ENCODE measurements around the gene CLDN22. TPM values are rescaled to one million over a fixed set of nuclear protein-coding genes. Genes with fewer than 3 reads are reported as not detected.

Gene CLDN22
- total and polyA plus RNA-seq, 2 donors (not counting 1 experiment from before 2014, with no cell fraction given), result not detected

DNA sequence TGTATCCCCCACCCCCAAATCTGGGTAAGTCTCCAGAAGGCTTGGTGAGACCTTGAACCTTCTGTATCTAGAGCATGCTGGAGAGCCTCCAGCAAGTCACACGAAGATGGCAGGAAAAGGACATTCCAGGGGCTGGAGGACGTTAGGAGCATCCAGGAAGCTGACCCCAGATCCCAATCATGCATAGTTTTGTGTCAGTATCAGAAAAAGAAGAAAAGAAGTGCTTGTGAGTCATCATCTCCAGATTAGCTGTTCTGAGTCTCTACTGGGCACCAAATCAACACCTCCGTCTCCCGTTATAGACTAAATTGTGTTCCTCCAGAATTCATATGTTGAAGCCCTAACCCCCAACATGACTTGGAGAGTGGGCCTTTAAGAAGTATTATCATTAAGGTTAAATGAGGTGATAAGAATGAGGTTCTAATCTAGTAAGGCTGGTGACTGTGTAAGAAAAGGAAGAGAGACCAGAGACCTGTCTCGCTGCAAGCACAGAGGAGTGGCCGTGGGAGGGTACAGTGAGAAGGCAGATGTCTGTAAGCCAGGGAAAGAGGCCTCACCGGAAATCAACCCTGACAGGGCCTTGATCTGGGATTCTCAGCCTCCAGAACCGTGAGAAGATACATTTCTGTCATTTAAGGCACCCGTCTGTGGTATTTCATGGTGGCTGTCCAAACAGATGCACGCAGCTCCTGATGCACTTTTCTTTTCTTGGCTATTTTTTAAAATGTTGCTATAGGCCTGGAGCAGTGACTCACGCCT, 40.3 kb upstream of the CLDN22 start:
- H3K4me3 Mint-ChIP-seq, result no peak overlapping the region
- H3K9me3 ChIP-seq (ENCODE audit: control extremely low read depth in 1 of 3, control insufficient read depth in 2 of 3, insufficient read depth in 1 of 3, low read length in 2 of 3), result no peaks in the 10 kb centered on the region
- no peak overlapping the region for H3K9ac ChIP-seq (ENCODE audit: low read length)
- WGBS (ENCODE audit: insufficient coverage), result 65% methylated on average over 8 of the region's 11 CpGs
- H2AFZ ChIP-seq (ENCODE audit: insufficient read depth, low read depth, low read length, poor library complexity, severe bottlenecking), result no peak overlapping the region
- H3K27ac Mint-ChIP-seq, result no peak overlapping the region
- H3K4me2 ChIP-seq (replicated peaks; ENCODE audit: low read depth, low read length, poor library complexity, severe bottlenecking), result no peak overlapping the region
- H3K4me1 Mint-ChIP-seq, result no peaks in the 10 kb centered on the region
- no peak overlapping the region for H3K27ac ChIP-seq (ENCODE audit: low read length in 2 of 2)
- intact Hi-C loops (cut with micrococcal nuclease), result no loop called here
- H4K20me1 ChIP-seq (ENCODE audit: control insufficient read depth, insufficient read depth, low read length, poor library complexity, severe bottlenecking), result no peaks in the 10 kb centered on the region
- no peaks in the 10 kb centered on the region for H3K27me3 ChIP-seq (replicated peaks in 1 of 4; ENCODE audit: control extremely low read depth in 1 of 4, control insufficient read depth in 3 of 4, insufficient read depth in 4 of 4, low read length in 3 of 4)
- H3K79me2 ChIP-seq (ENCODE audit: control insufficient read depth, insufficient read depth, low read length), result no peaks in the 10 kb centered on the region
- H3K4me3 ChIP-seq (ENCODE audit: control extremely low read depth in 1 of 5, extremely low read depth in 1 of 5, insufficient read depth in 1 of 5, low read depth in 2 of 5, low read length in 4 of 5), result no peak overlapping the region
- ChIA-PET POLR2A (no interaction called here), CTCF (no interaction called here)
- no peaks in the 10 kb centered on the region for H3K9me3 Mint-ChIP-seq (ENCODE audit: insufficient read depth)
- DNase-seq, result no peak
- no peak for TF ChIP-seq CTCF (IDR thresholded peaks at IDR 0.05)
- no peak for ATAC-seq (ENCODE audit: low read depth)
- peaks cover 14% of the 10 kb centered on the region for H3K27me3 Mint-ChIP-seq
- no peaks in the 10 kb centered on the region for H3K36me3 ChIP-seq (replicated peaks in 1 of 2; ENCODE audit: control extremely low read depth in 1 of 2, control insufficient read depth in 1 of 2, extremely low read depth in 1 of 2, insufficient read depth in 2 of 2, low read length in 1 of 2)
- H3K4me1 ChIP-seq (ENCODE audit: control insufficient read depth in 2 of 2, insufficient read depth in 2 of 2, low read length in 2 of 2), result no peaks in the 10 kb centered on the region

GRCh38 chr4:183358215-183358755, 38.2 kb upstream of the CLDN22 start:
- intact Hi-C loops (cut with micrococcal nuclease), result no loop called here
- H3K4me2 ChIP-seq (replicated peaks; ENCODE audit: low read depth, low read length, poor library complexity, severe bottlenecking), result no peak overlapping the region
- no peak overlapping the region for H3K27ac ChIP-seq (ENCODE audit: low read length in 2 of 2)
- H2AFZ ChIP-seq (ENCODE audit: insufficient read depth, low read depth, low read length, poor library complexity, severe bottlenecking), result no peak overlapping the region
- DNase-seq (no peak), ATAC-seq (ENCODE audit: low read depth) (no peak)
- H4K20me1 ChIP-seq (ENCODE audit: control insufficient read depth, insufficient read depth, low read length, poor library complexity, severe bottlenecking), result no peaks in the 10 kb centered on the region
- H3K27ac Mint-ChIP-seq, result no peak overlapping the region
- 86% methylated on average over 9 of the region's 13 CpGs for WGBS (ENCODE audit: insufficient coverage)
- no peaks in the 10 kb centered on the region for H3K36me3 ChIP-seq (replicated peaks in 1 of 2; ENCODE audit: control extremely low read depth in 1 of 2, control insufficient read depth in 1 of 2, extremely low read depth in 1 of 2, insufficient read depth in 2 of 2, low read length in 1 of 2)
- no peaks in the 10 kb centered on the region for H3K4me1 Mint-ChIP-seq
- no peaks in the 10 kb centered on the region for H3K27me3 ChIP-seq (replicated peaks in 1 of 4; ENCODE audit: control extremely low read depth in 1 of 4, control insufficient read depth in 3 of 4, insufficient read depth in 4 of 4, low read length in 3 of 4)
- no peak for TF ChIP-seq CTCF (IDR thresholded peaks at IDR 0.05)
- no peak for TF ChIP-seq EZH2 (IDR thresholded peaks at IDR 0.05; ENCODE audit: borderline replicate concordance, insufficient read depth, low read depth, low read length, poor library complexity, severe bottlenecking)
- H3K9ac ChIP-seq (ENCODE audit: low read length), result no peak overlapping the region
- POLR2A ChIA-PET, result no interaction called here
- peaks cover 14% of the 10 kb centered on the region for H3K27me3 Mint-ChIP-seq
- CTCF ChIA-PET, result no interaction called here
- no peak overlapping the region for H3K4me3 ChIP-seq (ENCODE audit: control extremely low read depth in 1 of 5, extremely low read depth in 1 of 5, insufficient read depth in 1 of 5, low read depth in 2 of 5, low read length in 4 of 5)
- H3K79me2 ChIP-seq (ENCODE audit: control insufficient read depth, insufficient read depth, low read length), result no peaks in the 10 kb centered on the region
- H3K9me3 Mint-ChIP-seq (ENCODE audit: insufficient read depth), result no peaks in the 10 kb centered on the region
- H3K4me1 ChIP-seq (ENCODE audit: control insufficient read depth in 2 of 2, insufficient read depth in 2 of 2, low read length in 2 of 2), result no peaks in the 10 kb centered on the region
- no peaks in the 10 kb centered on the region for H3K9me3 ChIP-seq (ENCODE audit: control extremely low read depth in 1 of 3, control insufficient read depth in 2 of 3, insufficient read depth in 1 of 3, low read length in 2 of 3)
- H3K4me3 Mint-ChIP-seq, result no peak overlapping the region

Data from B cell (primary cell).